ENCODE data around the gene SELENOK. TPM values are rescaled to one million over a fixed set of nuclear protein-coding genes. Genes with fewer than 3 reads are reported as not detected.

SELENOK gene
- total RNA-seq, 4 donors from 2014 or later = 41.1 to 67.3 (median 46.7) TPM

- TF ChIP-seq CTCF (IDR thresholded peaks at IDR 0.05) = no peak
- no peak for DNase-seq (ENCODE audit: low spot score)
- no peak for ATAC-seq (ENCODE audit: low FRiP score)
These were observed 49.0 kb downstream of the SELENOK start for GRCh38 chr3:53842436-53843194.

- ATAC-seq (ENCODE audit: low FRiP score) (no peak), DNase-seq (ENCODE audit: low spot score) (no peak)
- TF ChIP-seq CTCF (IDR thresholded peaks at IDR 0.05) = no peak
These were observed 50.4 kb downstream of the SELENOK start for GRCh38 chr3:53841296-53841695.

- TF ChIP-seq CTCF (IDR thresholded peaks at IDR 0.05) = no peak
- ATAC-seq (ENCODE audit: low FRiP score) = no peak
- DNase-seq (ENCODE audit: low spot score) = no peak
These were observed 54.3 kb downstream of the SELENOK start for GRCh38 chr3:53837331-53837730.

GRCh38 chr3:53836084-53836872 lies 55.4 kb downstream of the SELENOK start:
- no peak for ATAC-seq (ENCODE audit: low FRiP score)
- DNase-seq (ENCODE audit: low spot score) = no peak
- TF ChIP-seq CTCF (IDR thresholded peaks at IDR 0.05) = no peak

- ATAC-seq (ENCODE audit: low FRiP score) = no peak
- DNase-seq (ENCODE audit: low spot score) = no peak
- no peak for TF ChIP-seq CTCF (IDR thresholded peaks at IDR 0.05)
These were observed 56.4 kb downstream of the SELENOK start for GRCh38 chr3:53835257-53835656.

- TF ChIP-seq CTCF (IDR thresholded peaks at IDR 0.05) = no peak
- ATAC-seq (ENCODE audit: low FRiP score) (no peak), DNase-seq (ENCODE audit: low spot score) (no peak)
These were observed 57.1 kb downstream of the SELENOK start for GRCh38 chr3:53834429-53835095.

Other genes with a start within 250 kb of the SELENOK start
- 1 to 10 TPM in 2 of 4 donors, under 1 TPM in 2; 0.16 to 2.6 (median 1.6) TPM for gene CHDH, start 45.4 kb downstream of the SELENOK start, total RNA-seq
- gene IL17RB, start 45.3 kb downstream of the SELENOK start, total RNA-seq = 1 to 10 TPM in 2 of 4 donors, not detected in 2; 1.5 to 1.7 TPM
- 10 to 100 TPM; 16.7 to 22.1 (median 21.5) TPM for gene ACTR8, start 9.7 kb downstream of the SELENOK start, total RNA-seq
- gene CACNA2D3, start 230.7 kb upstream of the SELENOK start, total RNA-seq = 1 to 10 TPM; 2.6 to 6.1 (median 4.5) TPM